Body of pancreas (tissue), 4 donors: ENCODE measurements around the gene RXRA. TPM values are rescaled to one million over a fixed set of nuclear protein-coding genes. Genes with fewer than 3 reads are reported as not detected.

Source experiments
- ATAC-seq: fragments of 150-250 bp; one replicate; pipeline ENCODE4 v1.9.1; 2016
- DNase-seq, 4 donors: peaks; one replicate each; pipeline ENCODE4 v3.0.0-alpha.2; 2019
- H3K27ac ChIP-seq, 4 donors: fragments of 200-600 bp; sonication (generic); 1 replicate in 3 of 4; 2 replicates in 1 of 4; pipeline versions ENCODE4 v1.5.1 to v1.6.1; 2016 to 2019; ENCODE audit warnings: mild to moderate bottlenecking in 1 of 4, mixed read lengths in 1 of 4, moderate library complexity in 1 of 4
- H3K27me3 ChIP-seq, 2 donors: fragments of 200-600 bp; sonication (generic); one replicate each; pipeline ENCODE4 v1.6.0; 2016; ENCODE audit warnings: mild to moderate bottlenecking in 1 of 2
- H3K36me3 ChIP-seq, 2 donors: fragments of 200-600 bp; sonication (generic); replicated peaks in 1 of 2; 2 replicates each; pipeline ENCODE4 v1.5.1; 2016; ENCODE audit warnings: low read depth in 2 of 2; ENCODE audit not compliant: insufficient read depth in 1 of 2
- H3K4me1 ChIP-seq: fragments of 200-600 bp; sonication (generic); one replicate; pipeline ENCODE4 v1.6.0; 2016
- H3K4me3 ChIP-seq, 2 donors: fragments of 200-600 bp; sonication (generic); 1 replicate in 1 of 2; 2 replicates in 1 of 2; pipeline ENCODE4 v1.5.1; 2016 to 2019
- H3K9me3 ChIP-seq, 3 donors: fragments of 200-600 bp; sonication (generic); 1 replicate in 2 of 3; 2 replicates in 1 of 3; pipeline ENCODE4 v1.5.1; 2016
- CTCF ChIP-seq, 7 experiments: fragments of 450-650 bp in 4 of 7; fragments of 200-600 bp in 3 of 7; sonication (generic) in 3 of 7; IDR thresholded peaks; one replicate each; pipeline ENCODE4 v1.5.1; 2016 to 2019; ENCODE audit warnings: antibody characterized with exemption in 7 of 7
- POLR2A ChIP-seq, 3 donors: fragments of 450-650 bp; IDR thresholded peaks; one replicate each; pipeline ENCODE4 v1.6.1; 2016; ENCODE audit warnings: antibody characterized with exemption in 3 of 3, mild to moderate bottlenecking in 2 of 3
- WGBS, 2 donors: methylation state at CpG; one replicate each; pipeline ENCODE4 v1.1.5; 2017; 5-methylcytosine and 5-hydroxymethylcytosine counted together
- intact Hi-C: fragments of 100-400 bp; cut with DNase I; formaldehyde crosslinking; loops from one replicate; pipeline ENCODE4 v1.15.1; 2023
- total RNA-seq, 2 donors: library from RNA; depleted of rRNA; stranded (reverse); fragments of >200 nt; gene quantifications; one replicate each; pipeline ENCODE4 v1.1.0, GENCODE V29; 2016

RXRA gene
- total RNA-seq, 2 donors from 2014 or later, result 31.4 to 41.9 TPM

DNA sequence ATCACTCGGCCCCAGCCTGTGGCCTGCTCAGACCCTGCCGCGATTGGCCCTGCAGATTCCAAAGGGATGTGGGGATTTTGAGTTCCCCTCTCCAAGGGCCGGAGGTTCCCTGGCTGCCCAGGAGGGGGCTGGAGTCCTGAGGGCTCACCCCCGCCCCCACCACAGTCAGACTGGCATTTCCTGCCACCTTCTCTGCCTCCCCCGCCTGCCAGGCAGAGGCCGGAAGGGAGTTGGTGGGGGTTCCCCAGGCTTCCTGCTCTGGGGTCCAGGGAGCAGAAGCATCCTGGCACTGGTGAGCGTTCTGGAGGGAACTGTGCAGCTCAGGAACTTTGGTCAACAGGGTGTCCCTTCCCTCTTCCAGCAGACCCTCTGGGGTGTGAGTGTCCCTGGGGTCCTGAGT, 70.6 kb downstream of the RXRA start:
- no peaks in the 10 kb centered on the region for H3K9me3 ChIP-seq
- H3K36me3 ChIP-seq, result no peaks in the 10 kb centered on the region
- WGBS, 2 donors, result 56 to 83% methylated on average over 6 to 8 of the region's 8 CpGs
- peaks cover 13% of the 10 kb centered on the region for H3K4me1 ChIP-seq
- ATAC-seq, result no peak
- no peak overlapping the region for H3K27ac ChIP-seq
- H3K4me3 ChIP-seq, result no peak overlapping the region
- intact Hi-C loops, result no loop called here
- TF ChIP-seq CTCF (IDR thresholded peaks at IDR 0.05), result no peak
- no peak for TF ChIP-seq POLR2A (IDR thresholded peaks at IDR 0.05)
- H3K27me3 ChIP-seq, result no peaks in the 10 kb centered on the region
- DNase-seq, result no peak

DNA sequence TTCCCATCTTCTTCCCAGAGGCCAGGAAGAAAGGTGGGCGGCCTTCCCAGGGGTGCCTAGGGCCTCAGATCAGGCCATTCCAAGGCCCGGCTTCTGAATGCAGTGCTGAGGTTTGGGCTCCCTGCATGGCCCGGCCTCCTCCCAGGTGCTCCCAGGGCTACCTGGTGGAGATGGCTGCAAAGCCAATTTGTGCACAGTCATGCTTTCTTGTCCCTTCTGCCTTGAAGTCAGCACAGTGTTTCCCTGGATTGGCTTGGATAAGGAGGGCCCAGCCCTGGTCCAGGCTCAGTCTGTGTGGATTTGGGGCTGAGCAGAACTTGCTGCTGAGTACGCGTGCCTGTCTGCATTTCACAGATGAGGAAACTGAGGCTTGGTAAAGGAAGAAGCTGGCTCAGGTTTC, 72.5 kb downstream of the RXRA start:
- Histone ChIP-seq H3K36me3 (no peaks in the 10 kb centered on the region), H3K27me3 (no peaks in the 10 kb centered on the region), H3K4me3 (no peak overlapping the region), H3K27ac (no peak overlapping the region), H3K4me1 (peaks cover 24% of the 10 kb centered on the region), H3K9me3 (no peaks in the 10 kb centered on the region)
- intact Hi-C loops, result no loop called here
- TF ChIP-seq CTCF (IDR thresholded peaks at IDR 0.05) (no peak), POLR2A (IDR thresholded peaks at IDR 0.05) (no peak)
- WGBS, 2 donors, result 98 to 100% methylated on average over 5 of the region's 5 CpGs
- ATAC-seq (no peak), DNase-seq (no peak)

GRCh38 chr9:134399435-134400056, 73.3 kb downstream of the RXRA start:
- no peak for DNase-seq
- no peak for ATAC-seq
- no peak overlapping the region for H3K4me3 ChIP-seq
- H3K4me1 ChIP-seq, result peaks cover 32% of the 10 kb centered on the region
- WGBS, 2 donors, result 89% methylated on average over 2 of the region's 2 CpGs; no CpG with 5 or more reads in 1 of the 2 donors
- no peaks in the 10 kb centered on the region for H3K36me3 ChIP-seq
- no peak overlapping the region for H3K27ac ChIP-seq
- no peaks in the 10 kb centered on the region for H3K9me3 ChIP-seq
- no peaks in the 10 kb centered on the region for H3K27me3 ChIP-seq
- TF ChIP-seq POLR2A (IDR thresholded peaks at IDR 0.05) (no peak), CTCF (IDR thresholded peaks at IDR 0.05) (peak in 6 of 7 experiments; percentile 19 to 47 (median 32))
- intact Hi-C loops, result no loop called here

DNA sequence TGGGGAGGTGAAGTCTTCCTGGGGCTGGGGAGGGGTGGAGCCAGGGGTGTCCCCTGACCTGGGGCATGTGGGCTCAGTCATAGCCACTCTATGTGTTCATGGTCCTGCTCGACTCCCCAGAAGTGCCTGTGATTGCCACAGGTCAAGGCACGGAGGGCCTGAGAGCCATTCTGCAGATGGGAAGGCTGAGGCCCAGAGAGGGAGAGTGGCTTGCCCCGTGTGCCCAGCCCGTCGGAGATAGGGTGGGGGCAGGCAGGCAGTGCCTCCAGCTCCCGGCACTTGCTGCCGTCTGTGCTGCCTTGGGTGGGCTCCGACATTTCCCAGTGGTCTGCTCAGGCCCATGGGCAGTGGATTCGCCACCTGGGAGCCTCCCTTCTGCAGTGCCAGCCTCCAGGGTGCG, 74.0 kb downstream of the RXRA start:
- intact Hi-C loops, result no loop called here
- no peak for ATAC-seq
- H3K4me1 ChIP-seq, result peaks cover 34% of the 10 kb centered on the region

More for the DNA sequence above, 74.0 kb downstream of the RXRA start:
- Histone ChIP-seq H3K9me3 (no peaks in the 10 kb centered on the region), H3K36me3 (no peaks in the 10 kb centered on the region), H3K4me3 (no peak overlapping the region), H3K27me3 (no peaks in the 10 kb centered on the region), H3K27ac (no peak overlapping the region)
- no peak for TF ChIP-seq CTCF (IDR thresholded peaks at IDR 0.05)
- no peak for TF ChIP-seq POLR2A (IDR thresholded peaks at IDR 0.05)
- 77 to 87% methylated on average over 4 to 6 of the region's 10 CpGs for WGBS, 2 donors
- DNase-seq, result no peak
